GM21515 (cell line): ENCODE measurements around the gene HRH4.

Source experiments
- ATAC-seq: cut with Tn5 transposase; IDR thresholded peaks from one replicate; pipeline ENCODE4 v1.9.1; 2021; ENCODE audit not compliant: unreplicated experiment

HRH4 gene

GRCh38 chr18:24504401-24504800 is 44.0 kb downstream of the HRH4 start:
- no peak for ATAC-seq

DNA sequence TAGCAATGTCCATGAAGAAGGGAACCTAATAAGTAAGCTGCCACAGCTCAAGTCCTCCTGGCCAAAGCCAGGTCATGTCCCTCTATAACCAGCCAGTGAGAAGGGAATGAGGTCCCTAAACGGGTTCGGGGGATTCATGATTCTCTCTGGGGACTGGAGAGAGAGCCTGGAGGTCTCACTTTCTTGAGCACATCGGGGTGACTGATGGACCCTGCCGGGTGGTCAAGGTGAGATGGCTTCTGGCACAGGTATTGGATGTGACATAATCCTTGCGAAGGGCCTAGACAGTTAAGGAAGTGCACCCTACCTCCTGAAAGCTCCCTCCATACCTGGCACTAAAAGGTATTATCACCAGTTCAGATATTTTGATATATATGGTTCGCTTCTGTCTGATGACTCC is 45.7 kb downstream of the HRH4 start:
- no peak for ATAC-seq

- no peak for ATAC-seq
These were observed 49.0 kb downstream of the HRH4 start for GRCh38 chr18:24509435-24509834.

DNA sequence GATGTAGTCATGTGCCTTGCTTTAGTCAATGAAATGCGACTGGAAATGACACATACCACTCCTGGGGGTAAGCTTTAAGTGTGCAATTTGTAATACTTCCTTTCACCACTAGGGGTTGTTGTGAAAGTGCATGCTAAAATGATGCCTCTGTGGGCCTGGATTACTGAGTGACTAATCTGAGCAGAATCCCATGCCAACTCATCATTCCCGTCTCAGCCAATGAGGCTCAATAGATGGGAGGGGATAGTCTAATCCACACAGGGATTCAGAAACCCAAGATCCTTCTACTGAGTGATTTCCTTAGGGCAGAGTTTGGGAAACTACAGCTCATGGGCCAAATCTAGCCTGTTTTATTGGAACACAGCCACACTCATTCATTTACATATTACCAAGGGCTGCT is 54.0 kb downstream of the HRH4 start:
- no peak for ATAC-seq

DNA sequence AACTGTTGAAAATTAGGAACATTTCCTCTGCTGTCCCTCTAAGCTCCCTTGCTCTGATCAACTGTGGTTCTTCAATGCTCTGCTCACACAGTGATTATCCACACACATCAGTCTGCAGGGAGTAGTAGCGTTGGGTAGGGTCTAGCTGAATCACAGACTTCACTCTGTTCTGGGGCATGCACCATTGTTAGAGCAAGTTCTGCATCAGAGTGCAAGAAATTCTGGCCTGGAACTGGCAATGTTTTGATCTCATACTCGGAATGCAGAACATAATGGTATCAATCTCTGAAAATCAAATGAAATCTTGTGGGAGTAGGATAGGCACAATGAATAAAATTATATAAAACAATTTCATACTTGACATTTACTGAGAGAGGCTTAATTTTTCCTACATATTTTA is 55.3 kb downstream of the HRH4 start:
- no peak for ATAC-seq

- no peak for ATAC-seq
These were observed 55.8 kb downstream of the HRH4 start for GRCh38 chr18:24516261-24516660.

DNA sequence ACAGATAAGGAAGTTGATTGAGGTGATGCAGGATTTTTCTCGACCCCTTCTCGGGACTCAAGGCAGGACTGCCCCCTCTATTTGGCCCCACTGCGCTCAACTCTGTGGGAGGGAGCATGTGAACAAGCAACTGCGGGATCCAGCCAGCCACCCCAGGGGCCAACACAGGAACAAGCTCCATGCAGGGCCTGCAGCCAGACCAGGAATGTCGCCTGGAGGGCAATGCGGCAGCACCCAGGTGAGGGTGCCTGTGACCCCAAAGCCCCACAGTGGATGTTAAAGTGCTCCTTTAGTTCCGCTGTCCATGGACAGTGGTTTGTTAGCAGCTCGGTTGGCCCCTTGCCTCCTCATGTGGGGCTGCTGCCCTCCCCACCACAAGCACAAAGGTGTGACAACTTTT is 57.1 kb downstream of the HRH4 start:
- no peak for ATAC-seq

GRCh38 chr18:24518596-24518995 is 58.2 kb downstream of the HRH4 start:
- ATAC-seq = no peak
